ENCODE results near the gene SUFU. TPM values are rescaled to one million over a fixed set of nuclear protein-coding genes. Genes with fewer than 3 reads are reported as not detected.

SUFU gene
- total and polyA plus RNA-seq, 4 donors, result 3.5 to 14.8 (median 9.8) TPM

GRCh38 chr10:102633848-102634247, 130.1 kb downstream of the SUFU start:
- no peak overlapping the region for H3K4me3 ChIP-seq
- no peak for TF ChIP-seq CTCF (IDR thresholded peaks at IDR 0.05; ENCODE audit: control extremely low read depth, extremely low read depth)
- no peaks in the 10 kb centered on the region for H3K9me3 ChIP-seq (ENCODE audit: control insufficient read depth in 4 of 4, insufficient read depth in 3 of 4, low read length in 3 of 4)
- peak overlapping the region in 1 of 2 donors; percentile 67 for H3K9ac ChIP-seq (ENCODE audit: insufficient read depth in 1 of 2, low read length in 2 of 2)
- H3K4me1 ChIP-seq (ENCODE audit: control insufficient read depth in 5 of 5, insufficient read depth in 5 of 5, low read length in 5 of 5), result peaks cover 16 to 61% (median 40%) of the 10 kb centered on the region in 5 donors
- no peak for DNase-seq
- 79 to 83% methylated on average over 5 of the region's 5 CpGs for WGBS, 2 donors
- ATAC-seq (ENCODE audit: insufficient read depth, low FRiP score), result no peak
- peak overlapping the region; percentile 34 to 90 for H3K27ac ChIP-seq (ENCODE audit: low read depth in 1 of 2, low read length in 1 of 2)
- H3K36me3 ChIP-seq (ENCODE audit: control insufficient read depth in 4 of 4, insufficient read depth in 4 of 4, low read length in 4 of 4), result peaks cover 0 to 11% (median 4%) of the 10 kb centered on the region in 4 donors
- H3K27me3 ChIP-seq (ENCODE audit: control insufficient read depth in 3 of 3, insufficient read depth in 3 of 3, low read length in 2 of 3), result no peaks in the 10 kb centered on the region

DNA sequence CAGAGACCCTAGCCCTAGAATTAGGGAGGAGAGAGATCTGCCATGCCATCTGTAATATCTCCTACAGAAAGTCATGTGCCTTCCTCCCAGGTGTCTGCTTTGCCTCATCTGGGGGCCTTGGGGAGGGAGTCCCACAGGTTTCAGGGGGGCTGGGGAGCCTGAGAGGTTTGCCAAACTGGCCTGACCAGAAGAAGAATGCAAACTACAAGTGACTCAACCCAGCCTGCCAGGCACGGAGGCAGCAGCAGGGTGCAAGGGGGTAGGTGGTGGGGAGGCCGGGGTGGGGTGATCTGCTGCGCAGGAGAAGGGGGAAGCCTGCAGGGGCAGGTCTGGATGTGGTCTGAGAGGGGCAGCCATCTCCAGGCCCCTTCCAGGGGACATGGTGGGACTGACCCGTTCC, 130.9 kb downstream of the SUFU start:
- H3K4me3 ChIP-seq, result no peak overlapping the region
- ATAC-seq (ENCODE audit: insufficient read depth, low FRiP score), result no peak
- DNase-seq, result peak; percentile 36 to 68 (median 57)
- 52 to 60% methylated on average over 4 of the region's 4 CpGs for WGBS, 2 donors
- H3K9me3 ChIP-seq (ENCODE audit: control insufficient read depth in 4 of 4, insufficient read depth in 3 of 4, low read length in 3 of 4), result no peaks in the 10 kb centered on the region
- peaks cover 16 to 53% (median 33%) of the 10 kb centered on the region in 5 donors for H3K4me1 ChIP-seq (ENCODE audit: control insufficient read depth in 5 of 5, insufficient read depth in 5 of 5, low read length in 5 of 5)
- peak overlapping the region in 1 of 2 donors; percentile 69 for H3K27ac ChIP-seq (ENCODE audit: low read depth in 1 of 2, low read length in 1 of 2)
- H3K27me3 ChIP-seq (ENCODE audit: control insufficient read depth in 3 of 3, insufficient read depth in 3 of 3, low read length in 2 of 3), result no peaks in the 10 kb centered on the region
- no peak for TF ChIP-seq CTCF (IDR thresholded peaks at IDR 0.05; ENCODE audit: control extremely low read depth, extremely low read depth)
- peaks cover 0 to 11% (median 3%) of the 10 kb centered on the region in 4 donors for H3K36me3 ChIP-seq (ENCODE audit: control insufficient read depth in 4 of 4, insufficient read depth in 4 of 4, low read length in 4 of 4)
- H3K9ac ChIP-seq (ENCODE audit: insufficient read depth in 1 of 2, low read length in 2 of 2), result peak overlapping the region in 1 of 2 donors; percentile 26

DNA sequence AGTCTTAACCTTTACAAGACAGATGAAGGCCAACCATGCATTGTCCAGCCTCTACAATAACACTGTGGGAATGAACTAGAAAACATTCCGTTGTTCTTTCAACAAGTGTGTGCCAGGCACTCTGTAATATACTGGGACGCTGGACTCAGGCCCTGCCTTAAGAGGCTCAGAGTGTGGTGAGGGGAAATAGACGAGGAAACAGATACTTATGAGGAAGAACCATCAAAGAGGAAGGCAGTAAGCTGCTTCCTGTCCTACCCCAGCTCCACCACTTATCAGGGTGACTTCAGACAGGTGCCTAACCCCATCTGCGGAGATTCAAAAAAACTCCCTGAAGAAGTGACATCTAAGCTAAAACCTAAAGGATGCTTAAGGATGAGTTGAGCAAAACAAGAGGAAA, 131.6 kb downstream of the SUFU start:
- Histone ChIP-seq H3K9ac (ENCODE audit: insufficient read depth in 1 of 2, low read length in 2 of 2) (no peak overlapping the region), H3K27me3 (ENCODE audit: control insufficient read depth in 3 of 3, insufficient read depth in 3 of 3, low read length in 2 of 3) (no peaks in the 10 kb centered on the region), H3K36me3 (ENCODE audit: control insufficient read depth in 4 of 4, insufficient read depth in 4 of 4, low read length in 4 of 4) (peaks cover 0 to 8% (median 1%) of the 10 kb centered on the region in 4 donors), H3K27ac (ENCODE audit: low read depth in 1 of 2, low read length in 1 of 2) (peak overlapping the region in 1 of 2 donors; percentile 69), H3K4me3 (no peak overlapping the region), H3K9me3 (ENCODE audit: control insufficient read depth in 4 of 4, insufficient read depth in 3 of 4, low read length in 3 of 4) (no peaks in the 10 kb centered on the region), H3K4me1 (ENCODE audit: control insufficient read depth in 5 of 5, insufficient read depth in 5 of 5, low read length in 5 of 5) (peaks cover 16 to 46% (median 33%) of the 10 kb centered on the region in 5 donors)
- ATAC-seq (ENCODE audit: insufficient read depth, low FRiP score) (no peak), DNase-seq (no peak)
- WGBS, 2 donors, result 15 to 19% methylated on average over 4 of the region's 4 CpGs
- no peak for TF ChIP-seq CTCF (IDR thresholded peaks at IDR 0.05; ENCODE audit: control extremely low read depth, extremely low read depth)

- TF ChIP-seq CTCF (IDR thresholded peaks at IDR 0.05; ENCODE audit: control extremely low read depth, extremely low read depth), result no peak
- Histone ChIP-seq H3K27me3 (ENCODE audit: control insufficient read depth in 3 of 3, insufficient read depth in 3 of 3, low read length in 2 of 3) (no peaks in the 10 kb centered on the region), H3K9me3 (ENCODE audit: control insufficient read depth in 4 of 4, insufficient read depth in 3 of 4, low read length in 3 of 4) (no peaks in the 10 kb centered on the region), H3K27ac (ENCODE audit: low read depth in 1 of 2, low read length in 1 of 2) (no peak overlapping the region), H3K4me1 (ENCODE audit: control insufficient read depth in 5 of 5, insufficient read depth in 5 of 5, low read length in 5 of 5) (peaks cover 0 to 16% (median 8%) of the 10 kb centered on the region in 5 donors), H3K36me3 (ENCODE audit: control insufficient read depth in 4 of 4, insufficient read depth in 4 of 4, low read length in 4 of 4) (no peaks in the 10 kb centered on the region), H3K4me3 (no peak overlapping the region), H3K9ac (ENCODE audit: insufficient read depth in 1 of 2, low read length in 2 of 2) (no peak overlapping the region)
- ATAC-seq (ENCODE audit: insufficient read depth, low FRiP score), result no peak
- DNase-seq, result no peak
- WGBS, 2 donors, result 39 to 47% methylated on average over 2 of the region's 2 CpGs
Observed at GRCh38 chr10:102639537-102639936, 135.8 kb downstream of the SUFU start.

Data from lung (tissue), 12 donors.